Dedifferentiated amniotic fluid mesenchymal stem cell (primary cell): Measurements from ENCODE around the gene SLC4A5.

Source experiments
- DNase-seq: peaks from one replicate; pipeline ENCODE4 v3.0.0-alpha.2; 2016; ENCODE audit errors: extremely low spot score

The SLC4A5 gene, protein sequence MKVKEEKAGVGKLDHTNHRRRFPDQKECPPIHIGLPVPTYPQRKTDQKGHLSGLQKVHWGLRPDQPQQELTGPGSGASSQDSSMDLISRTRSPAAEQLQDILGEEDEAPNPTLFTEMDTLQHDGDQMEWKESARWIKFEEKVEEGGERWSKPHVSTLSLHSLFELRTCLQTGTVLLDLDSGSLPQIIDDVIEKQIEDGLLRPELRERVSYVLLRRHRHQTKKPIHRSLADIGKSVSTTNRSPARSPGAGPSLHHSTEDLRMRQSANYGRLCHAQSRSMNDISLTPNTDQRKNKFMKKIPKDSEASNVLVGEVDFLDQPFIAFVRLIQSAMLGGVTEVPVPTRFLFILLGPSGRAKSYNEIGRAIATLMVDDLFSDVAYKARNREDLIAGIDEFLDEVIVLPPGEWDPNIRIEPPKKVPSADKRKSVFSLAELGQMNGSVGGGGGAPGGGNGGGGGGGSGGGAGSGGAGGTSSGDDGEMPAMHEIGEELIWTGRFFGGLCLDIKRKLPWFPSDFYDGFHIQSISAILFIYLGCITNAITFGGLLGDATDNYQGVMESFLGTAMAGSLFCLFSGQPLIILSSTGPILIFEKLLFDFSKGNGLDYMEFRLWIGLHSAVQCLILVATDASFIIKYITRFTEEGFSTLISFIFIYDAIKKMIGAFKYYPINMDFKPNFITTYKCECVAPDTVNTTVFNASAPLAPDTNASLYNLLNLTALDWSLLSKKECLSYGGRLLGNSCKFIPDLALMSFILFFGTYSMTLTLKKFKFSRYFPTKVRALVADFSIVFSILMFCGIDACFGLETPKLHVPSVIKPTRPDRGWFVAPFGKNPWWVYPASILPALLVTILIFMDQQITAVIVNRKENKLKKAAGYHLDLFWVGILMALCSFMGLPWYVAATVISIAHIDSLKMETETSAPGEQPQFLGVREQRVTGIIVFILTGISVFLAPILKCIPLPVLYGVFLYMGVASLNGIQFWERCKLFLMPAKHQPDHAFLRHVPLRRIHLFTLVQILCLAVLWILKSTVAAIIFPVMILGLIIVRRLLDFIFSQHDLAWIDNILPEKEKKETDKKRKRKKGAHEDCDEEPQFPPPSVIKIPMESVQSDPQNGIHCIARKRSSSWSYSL

DNA sequence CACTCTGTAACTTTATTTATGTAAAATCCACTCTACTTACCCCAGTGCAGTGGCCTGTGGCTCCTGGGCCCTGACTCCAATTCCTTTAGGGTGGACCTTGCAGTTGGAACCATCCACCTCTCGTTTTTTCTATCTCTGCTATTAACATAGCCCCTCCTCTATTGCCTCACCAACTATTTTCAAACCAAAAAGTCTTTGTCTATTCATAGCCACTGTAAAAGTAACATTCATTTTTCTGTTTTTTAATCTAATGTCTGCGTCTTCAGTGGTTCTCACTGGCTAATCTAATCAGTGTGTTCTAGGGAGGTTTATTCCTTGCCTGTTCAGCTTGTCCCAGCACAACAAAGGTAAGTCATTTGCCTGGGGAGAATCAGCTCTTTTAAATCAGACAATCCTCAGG lies at the start of gene SLC4A5:
Gene SLC4A5, minus strand, starts transcription at position 101 of the 400 bp plus-strand sequence. CDS start 28,393 bp downstream, outside the sequence.
- no peak for DNase-seq

DNA sequence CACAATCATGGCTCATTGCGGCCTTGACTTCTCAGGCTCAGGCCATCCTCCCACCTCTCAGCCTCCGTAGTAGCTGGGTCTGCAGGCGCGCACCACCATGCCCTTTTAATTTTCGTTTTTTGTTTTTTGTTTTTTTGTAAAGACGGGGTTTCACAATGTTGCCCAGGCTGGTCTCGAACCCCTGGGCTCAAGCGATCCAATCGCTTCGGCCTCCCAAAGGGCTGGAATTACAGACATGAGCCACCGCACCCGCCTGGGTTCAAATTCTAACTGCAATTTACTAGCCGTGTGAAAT lies 49.2 kb upstream of the SLC4A5 start:
- DNase-seq, result no peak

DNA sequence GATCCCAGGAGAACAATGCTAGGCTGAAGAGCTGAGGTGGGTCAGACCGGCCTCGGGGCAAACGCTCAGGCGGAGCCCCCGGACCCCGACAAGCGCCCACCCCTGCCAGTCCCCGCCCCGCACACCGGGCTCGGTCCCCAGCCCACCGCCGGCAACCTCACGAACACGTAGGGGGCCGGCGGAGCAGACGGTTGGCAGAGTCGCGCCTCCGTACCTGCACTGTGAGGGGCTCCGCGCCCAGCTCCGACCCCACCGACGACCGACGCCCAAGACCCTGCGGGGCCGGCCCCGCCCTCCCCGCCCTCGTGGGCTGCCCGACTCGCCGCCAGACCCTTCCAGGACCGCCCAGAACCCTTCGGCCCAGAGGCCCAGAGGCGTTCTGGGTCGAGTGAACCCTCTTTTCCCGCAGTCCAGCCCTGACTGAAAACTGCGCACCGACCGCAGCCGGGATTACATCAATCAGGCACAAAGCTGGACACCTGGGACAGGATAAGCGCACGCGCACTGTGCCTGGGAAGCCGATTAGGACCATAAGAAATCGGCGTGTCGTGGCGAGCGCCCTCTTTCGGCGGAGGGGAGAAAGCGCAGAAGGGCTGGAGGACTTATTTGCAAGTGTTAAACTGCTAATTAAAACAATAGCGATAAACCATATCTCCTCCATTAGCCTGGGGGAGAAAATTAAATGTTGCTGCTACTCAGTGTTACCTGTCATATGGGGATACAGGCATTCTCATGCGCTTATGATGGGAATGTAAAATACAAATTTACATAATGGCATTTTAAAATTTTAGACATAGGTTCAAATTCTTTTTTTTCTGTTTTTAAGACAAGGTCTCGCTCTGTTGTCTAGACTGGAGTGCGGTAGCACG lies 48.6 kb upstream of the SLC4A5 start:
- peak; percentile 81 for DNase-seq

DNA sequence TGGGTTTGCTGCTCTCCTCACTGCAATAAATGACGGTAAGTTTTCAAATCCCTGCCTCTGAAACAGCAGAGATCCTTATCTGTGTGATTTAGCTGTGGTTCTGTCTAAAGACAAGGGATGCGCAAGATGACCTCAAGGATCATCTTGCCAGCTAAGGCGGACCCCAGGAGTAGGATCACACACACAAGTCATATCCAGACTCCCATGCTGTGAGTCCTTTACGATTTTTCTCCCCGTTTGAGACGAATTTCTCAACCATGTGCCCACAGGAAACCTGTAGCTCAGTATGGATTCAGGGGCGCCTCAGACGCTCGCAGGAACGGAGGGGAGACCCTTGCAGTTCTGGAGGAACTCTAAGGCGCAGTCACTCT lies 48.0 kb upstream of the SLC4A5 start:
- DNase-seq, result no peak

DNA sequence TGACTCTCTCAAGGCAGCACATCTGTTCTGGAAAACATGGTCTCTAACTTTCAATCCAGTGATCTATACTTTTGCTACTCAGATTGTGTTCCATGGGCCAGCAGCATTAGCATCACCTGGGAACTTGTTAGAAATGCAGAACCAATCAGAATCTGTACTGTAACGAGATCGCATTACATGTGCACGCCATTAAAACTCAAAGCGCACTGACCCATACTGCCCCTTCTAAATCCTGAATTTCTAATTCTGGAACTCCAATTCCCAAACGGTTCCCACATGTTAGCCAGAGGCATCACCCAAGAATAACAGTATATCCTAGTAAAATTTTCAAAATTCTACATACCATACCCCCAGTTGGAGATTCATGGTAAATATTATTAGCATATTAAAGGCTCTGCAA lies 47.4 kb upstream of the SLC4A5 start:
- no peak for DNase-seq

DNA sequence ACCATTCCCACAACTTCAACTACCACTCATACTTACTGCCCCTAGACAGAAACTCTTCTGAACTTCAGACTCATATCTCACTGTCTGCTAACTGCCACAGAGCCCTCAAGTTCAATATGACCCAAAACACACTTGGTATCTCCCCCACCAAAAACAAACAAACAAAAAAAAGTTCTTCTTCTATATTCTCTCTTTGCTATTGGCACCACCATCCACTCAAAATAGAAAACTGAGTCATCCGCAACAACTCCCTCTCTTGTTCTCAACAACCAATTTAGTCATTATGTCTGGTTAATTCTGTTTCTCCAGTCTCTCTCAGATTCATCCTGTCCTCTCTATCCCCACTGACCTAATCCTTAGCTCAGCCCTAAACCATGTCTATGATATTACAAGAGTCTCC lies 44.1 kb upstream of the SLC4A5 start:
- DNase-seq, result peak; percentile 26

DNA sequence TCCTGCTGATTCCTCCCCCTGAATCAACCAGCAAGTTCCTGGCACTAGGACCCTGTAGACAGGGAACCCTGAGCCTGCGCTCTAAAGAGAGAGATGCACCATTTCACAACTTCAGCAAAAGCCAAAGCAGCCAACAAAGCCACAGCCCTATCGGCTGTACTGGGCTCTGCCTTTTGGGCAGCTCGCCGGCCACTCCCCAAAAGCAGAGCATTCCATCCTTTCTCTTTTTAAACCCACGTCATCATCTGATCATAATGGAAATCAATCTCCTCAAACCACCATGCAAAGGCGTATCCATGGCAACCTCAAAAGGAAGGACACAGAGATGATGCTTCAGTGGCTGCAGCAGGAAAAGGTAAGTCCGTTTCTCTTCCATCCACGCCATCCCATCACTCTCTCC lies 42.2 kb upstream of the SLC4A5 start:
- no peak for DNase-seq

DNA sequence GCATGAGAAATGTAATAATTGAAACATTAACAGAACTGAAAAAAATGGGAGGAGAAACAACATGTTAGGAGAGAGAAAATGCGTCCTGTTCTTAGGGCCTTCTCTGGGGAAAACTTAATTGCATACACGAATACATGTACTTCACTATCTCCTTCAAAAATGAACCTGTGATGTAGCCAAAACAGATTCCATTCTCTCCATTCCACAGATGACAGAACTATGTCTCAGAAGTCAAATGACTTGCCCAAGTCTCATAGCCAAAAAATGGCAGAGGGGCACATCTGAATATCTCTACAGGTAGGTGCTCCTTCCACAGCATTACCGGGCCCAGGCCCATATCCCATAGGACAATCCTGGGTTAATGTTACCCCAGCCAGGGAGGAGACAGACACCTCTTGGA lies 40.8 kb upstream of the SLC4A5 start:
- DNase-seq, result no peak

DNA sequence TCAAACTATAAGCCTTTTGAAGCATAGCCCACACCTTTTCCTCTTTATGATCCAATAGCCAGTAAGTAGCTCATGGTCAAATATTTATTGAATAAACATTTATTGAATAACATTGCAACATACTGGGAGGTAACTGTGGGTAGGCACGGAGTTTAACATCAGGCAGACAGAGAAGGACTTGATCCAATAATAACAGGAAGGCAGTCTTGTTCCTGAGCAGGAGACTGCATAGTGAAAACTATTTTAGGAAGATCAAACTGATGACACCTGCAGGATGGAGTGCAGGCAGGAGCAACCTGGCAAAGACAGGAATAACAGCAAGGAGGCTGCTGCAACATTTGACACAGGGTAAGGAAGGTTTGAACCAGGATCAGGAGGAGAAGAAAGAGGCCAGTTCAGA lies 40.0 kb upstream of the SLC4A5 start:
- DNase-seq, result peak; percentile 44

DNA sequence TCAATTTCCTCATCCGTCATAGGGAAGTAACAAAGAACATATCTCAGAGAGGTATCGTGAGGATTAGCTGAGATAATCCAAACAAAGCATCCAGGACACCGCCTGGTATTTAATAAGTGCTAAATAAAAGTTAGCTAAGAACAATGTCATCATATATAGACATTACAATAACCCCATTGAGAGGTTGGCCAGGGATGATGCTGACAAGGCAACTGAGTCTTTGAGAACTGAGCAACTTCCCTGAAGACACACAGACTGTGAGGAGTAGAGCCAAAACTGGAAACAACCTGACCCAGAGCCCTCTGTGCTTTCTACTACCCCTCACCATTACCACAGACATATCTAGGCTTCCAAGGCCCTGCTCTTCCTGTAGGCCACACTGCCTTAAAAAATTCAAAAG lies 38.5 kb upstream of the SLC4A5 start:
- no peak for DNase-seq

DNA sequence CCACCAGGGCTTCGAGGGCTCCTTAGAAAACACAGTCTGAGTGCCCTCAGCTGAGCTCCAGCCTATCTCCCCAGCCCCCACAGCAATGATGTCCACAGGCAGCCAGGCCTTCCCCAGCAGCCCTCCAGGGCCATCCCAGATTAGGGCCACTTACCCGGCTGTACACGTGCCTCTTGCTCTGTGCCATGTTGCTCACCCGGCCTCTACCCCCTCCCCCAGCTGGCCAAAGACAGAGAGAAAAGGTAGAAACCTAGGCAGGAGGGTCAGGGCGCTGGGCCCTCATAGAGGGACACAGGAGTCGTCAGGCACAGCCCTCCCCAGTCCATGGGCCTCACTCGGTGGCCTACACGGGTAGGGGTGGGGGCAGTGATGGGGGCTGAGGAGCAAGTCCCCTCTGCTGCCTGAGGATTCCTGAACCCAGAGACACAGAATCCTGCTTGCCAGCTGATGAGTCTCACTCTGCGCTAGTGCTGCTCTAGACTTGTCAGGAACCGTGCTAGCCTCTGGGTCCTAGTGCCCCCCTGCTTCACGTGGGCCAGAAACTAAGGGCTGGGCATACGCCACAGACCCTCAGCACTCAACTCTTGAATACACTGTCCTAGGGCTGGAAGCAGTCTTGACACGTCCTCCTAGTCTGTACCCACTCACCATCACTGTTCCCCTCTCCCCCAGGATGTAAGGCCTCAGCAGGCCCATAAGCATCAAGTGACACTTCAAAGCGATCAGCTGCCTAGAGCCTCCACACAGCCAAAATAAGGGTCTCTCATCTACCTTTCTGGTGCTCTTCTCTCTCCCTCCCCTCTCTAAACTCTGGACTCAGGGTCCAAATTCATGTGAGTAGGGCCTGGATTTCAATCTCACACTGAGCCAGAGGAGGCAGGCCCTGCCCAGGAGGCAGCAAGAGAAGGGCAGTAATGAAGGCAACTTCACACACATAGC lies 36.9 kb upstream of the SLC4A5 start, which contains the start of gene DCTN1:
Gene DCTN1, minus strand, starts transcription at position 461 of the 939 bp plus-strand sequence. Its CDS starts 274 bp downstream, at position 187.
- peak; percentile 55 for DNase-seq

DNA sequence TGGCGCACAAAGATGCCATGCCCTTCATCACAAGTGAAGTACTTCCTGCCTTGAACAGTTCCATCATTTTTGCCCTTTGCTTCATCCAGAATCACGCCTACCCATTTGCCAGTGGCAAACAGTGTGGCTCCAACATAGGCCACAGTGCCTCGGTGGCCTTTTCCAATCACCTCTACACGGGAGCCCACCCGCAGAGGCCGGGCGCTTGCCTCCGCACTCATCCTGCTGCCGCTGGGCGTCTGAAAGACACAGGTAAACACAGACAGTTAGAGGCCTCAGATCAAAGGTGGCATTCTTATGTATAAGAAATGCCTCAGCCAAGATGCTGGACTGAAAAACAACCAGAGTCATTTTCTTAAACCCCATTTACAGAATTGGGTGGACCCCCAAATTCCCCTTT lies 34.8 kb upstream of the SLC4A5 start:
- no peak for DNase-seq

DNA sequence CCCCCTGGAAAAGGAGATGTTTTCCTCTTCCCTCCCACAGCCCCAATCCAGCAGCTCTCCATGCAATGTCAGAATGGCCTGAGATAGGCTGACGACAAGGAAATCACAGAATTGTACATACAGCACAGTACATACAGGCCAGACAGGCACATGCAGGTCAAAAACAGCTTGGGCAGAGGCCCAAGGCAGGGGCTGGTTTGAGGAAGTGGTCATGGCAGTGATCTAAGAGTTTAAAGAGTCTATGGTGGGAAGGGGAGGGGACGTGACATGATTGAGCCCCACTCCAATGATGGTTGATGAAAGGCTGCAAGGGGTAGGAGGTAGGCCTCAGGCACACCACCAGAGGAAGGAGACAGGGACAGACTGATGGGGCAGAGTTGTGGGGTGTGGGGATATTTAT lies 32.6 kb upstream of the SLC4A5 start:
- DNase-seq, result no peak

DNA sequence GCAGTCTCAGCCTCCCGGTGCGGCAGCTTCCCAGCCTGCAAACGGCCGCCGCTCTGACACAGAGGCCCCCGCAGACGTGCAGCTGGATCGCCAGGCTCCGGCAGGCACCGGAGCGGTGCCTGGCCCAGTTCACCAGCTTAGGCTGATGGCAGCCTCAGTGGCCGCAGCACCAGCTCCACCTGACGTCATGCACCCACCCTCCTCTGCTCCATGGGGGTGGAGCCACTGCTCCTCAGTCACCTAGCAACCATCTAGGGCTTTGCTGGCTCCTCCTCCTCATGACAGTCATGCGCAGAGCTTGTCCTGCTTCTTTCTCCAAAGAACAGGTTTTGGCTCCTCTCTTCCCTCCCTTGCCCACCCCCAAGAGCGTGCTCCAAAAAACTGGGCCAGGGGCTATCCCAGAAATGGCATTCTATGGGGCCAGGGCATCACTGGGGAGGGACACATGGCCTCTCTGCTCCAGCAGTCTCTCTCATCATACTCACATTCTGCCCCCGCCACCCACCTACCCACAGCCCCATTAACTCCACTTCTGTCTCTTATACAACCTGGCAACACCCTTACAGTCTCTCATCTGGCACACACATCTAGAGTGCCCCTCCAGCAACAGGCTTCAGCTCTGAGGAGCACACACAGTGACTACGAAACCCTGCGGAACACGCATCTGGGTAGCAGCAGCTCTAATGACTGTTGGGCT lies 31.4 kb upstream of the SLC4A5 start:
- no peak for DNase-seq

DNA sequence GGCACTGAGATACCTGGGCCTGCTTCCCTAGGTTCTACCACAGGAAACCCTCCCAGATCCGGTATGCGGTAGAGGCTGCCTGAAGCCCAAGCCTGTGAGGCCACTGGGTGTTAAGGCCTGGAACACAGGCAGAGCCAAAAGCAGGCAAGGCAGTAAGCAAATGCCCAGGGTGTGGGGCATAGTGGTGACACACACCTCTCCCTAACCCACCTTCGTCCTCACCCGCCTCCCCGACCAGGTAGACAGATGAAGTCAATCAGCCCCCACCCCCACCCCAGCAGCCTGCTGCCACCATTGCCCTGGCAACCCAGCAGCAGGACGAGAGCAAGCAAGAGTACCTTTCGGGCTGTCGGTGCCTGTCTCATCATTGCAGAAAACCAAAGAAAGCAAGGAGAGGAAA lies 30.8 kb upstream of the SLC4A5 start:
- no peak for DNase-seq

DNA sequence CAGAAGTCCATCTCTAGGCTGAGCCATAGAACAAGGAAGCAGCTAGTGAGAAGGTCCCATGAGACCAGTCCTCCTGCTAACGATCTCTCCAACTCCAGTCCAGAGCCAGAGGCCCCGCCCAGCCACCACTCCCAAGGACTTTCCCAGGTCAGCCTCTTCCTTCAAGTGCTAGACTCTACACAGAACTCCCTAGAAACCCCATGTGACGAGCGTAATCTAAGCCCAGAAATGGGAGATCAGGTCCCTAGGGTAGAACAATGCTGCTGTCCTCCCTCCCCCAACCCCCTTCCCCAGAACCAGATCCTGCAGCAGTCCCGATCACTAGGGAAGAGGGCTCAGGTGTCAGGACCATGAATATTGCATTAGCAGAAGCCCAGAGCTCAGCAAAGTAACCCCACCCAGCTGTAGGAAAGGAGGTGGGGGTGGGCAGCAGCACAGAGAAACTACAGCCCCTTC lies 30.0 kb upstream of the SLC4A5 start:
- DNase-seq, result no peak

DNA sequence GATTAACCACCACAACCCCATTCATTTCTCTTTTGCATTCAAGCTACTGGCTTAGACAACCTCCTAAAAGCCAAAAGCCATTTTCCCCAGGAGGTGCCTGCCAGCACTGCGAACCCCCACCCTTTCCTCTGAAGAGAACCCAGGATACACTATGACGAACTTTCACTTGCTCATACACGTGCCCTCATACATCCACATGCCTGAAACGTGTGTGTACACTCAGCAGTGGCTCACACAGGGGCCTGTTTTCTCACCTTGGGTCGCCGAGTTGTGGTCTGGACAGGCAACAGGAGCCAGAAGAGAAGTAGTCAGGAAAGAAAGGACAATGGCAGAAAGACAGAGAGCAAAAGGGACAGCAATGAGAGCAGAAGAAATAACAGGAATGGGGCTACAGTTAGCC lies 29.5 kb upstream of the SLC4A5 start:
- no peak for DNase-seq

DNA sequence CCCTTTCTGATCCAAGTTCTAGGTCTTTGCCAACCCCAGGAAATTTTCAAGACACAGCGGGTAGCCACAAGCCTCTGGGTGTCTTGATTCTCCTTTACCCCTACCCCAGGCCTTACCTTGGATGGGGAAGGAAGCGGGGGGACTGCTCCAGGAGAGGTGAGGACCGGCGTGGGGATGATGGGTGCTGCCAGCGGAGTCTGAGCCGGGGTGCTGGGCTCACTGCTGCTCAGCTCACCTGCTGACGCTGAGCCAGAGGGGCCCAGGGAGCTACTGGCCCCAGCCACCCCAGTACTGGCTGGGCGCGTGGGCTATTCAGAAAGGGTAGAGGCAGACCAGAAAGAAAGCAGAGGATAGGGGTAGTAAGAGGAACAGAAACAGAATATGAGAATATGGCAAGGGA lies 28.2 kb upstream of the SLC4A5 start:
- no peak for DNase-seq

DNA sequence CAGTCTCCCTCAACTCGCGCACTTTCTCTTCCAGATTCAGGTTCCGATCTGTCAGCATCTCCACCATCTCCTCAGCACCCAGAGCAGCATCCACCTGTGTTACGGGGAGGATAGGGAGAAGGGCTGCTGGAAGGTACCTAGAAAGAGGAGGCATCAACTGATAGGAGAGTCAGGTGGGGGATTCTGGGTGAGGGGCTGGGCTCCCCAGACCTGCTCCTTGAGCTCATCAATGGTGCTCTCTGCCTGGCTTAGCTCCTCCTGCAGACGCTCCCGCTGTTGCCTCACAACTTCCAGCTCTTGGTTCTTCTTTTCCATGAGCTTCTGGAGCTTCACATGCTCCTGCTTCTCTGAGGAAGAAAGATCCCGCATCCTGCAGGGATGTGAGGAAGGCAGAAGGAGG lies 26.8 kb upstream of the SLC4A5 start:
- no peak for DNase-seq

DNA sequence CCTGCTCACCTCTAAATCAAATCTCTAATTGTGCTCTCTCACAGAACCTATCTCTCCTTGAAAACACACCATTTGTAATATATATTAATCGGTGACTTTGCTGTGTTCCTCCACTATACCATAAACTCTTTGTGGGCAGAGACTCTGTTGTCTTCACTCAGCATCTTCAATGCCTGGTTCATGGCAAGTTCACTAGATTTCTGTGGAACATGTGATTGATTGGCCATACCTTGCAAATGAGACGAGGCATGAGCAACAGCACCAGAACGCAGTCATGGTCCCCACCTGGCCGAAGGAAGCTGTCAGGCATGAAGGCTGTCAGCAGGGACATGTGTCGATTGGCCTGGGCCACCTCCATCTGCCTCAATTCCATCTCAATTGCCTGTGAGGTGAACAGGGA lies 25.3 kb upstream of the SLC4A5 start:
- DNase-seq, result no peak
